ENCODE data around the gene ATP8B3. TPM values are rescaled to one million over a fixed set of nuclear protein-coding genes. Genes with fewer than 3 reads are reported as not detected.

Gene ATP8B3
- total and polyA plus RNA-seq, 11 donors = 0.19 to 3.5 (median 0.72) TPM

DNA sequence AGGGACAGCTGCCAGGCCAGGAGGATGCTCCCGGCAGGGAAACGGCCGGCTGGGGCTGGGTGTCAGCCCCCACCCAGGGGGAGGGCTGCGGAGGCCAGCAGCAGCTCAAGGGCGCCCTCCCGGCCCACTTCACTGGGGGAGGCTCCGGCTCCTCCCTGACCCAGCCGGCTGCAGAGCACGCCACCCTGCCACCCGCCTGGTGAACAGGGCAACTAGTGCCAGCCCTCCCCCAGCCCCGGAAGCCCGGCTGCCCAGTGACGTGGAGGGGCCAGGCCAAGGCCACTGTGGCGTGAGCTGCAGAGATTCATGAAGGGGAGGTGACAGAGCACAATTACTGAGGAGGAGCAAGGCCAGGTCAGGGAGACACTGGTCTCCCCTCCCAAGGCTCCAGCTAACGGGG lies 21.5 kb upstream of the ATP8B3 start:
- H3K9me3 ChIP-seq = no peaks in the 10 kb centered on the region
- H3K27me3 ChIP-seq = no peaks in the 10 kb centered on the region
- WGBS, 4 donors = 38 to 89% (median 73%) methylated on average over 5 to 15 of the region's 15 CpGs
- H3K4me3 ChIP-seq = no peak overlapping the region
- ATAC-seq = peak in 1 of 4 donors; percentile 8
- no peak for TF ChIP-seq POLR2A (IDR thresholded peaks at IDR 0.05)
- TF ChIP-seq, protein P1, sequence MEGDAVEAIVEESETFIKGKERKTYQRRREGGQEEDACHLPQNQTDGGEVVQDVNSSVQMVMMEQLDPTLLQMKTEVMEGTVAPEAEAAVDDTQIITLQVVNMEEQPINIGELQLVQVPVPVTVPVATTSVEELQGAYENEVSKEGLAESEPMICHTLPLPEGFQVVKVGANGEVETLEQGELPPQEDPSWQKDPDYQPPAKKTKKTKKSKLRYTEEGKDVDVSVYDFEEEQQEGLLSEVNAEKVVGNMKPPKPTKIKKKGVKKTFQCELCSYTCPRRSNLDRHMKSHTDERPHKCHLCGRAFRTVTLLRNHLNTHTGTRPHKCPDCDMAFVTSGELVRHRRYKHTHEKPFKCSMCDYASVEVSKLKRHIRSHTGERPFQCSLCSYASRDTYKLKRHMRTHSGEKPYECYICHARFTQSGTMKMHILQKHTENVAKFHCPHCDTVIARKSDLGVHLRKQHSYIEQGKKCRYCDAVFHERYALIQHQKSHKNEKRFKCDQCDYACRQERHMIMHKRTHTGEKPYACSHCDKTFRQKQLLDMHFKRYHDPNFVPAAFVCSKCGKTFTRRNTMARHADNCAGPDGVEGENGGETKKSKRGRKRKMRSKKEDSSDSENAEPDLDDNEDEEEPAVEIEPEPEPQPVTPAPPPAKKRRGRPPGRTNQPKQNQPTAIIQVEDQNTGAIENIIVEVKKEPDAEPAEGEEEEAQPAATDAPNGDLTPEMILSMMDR (IDR thresholded peaks at IDR 0.05) = no peak
- peaks cover 0 to 50% (median 17%) of the 10 kb centered on the region in 12 donors for H3K4me1 ChIP-seq
- H3K36me3 ChIP-seq = peaks cover 0 to 19% (median 7%) of the 10 kb centered on the region in 9 donors
- intact Hi-C loops (cut with DNase I) = no loop called here
- H3K27ac ChIP-seq = no peak overlapping the region
- DNase-seq = no peak

DNA sequence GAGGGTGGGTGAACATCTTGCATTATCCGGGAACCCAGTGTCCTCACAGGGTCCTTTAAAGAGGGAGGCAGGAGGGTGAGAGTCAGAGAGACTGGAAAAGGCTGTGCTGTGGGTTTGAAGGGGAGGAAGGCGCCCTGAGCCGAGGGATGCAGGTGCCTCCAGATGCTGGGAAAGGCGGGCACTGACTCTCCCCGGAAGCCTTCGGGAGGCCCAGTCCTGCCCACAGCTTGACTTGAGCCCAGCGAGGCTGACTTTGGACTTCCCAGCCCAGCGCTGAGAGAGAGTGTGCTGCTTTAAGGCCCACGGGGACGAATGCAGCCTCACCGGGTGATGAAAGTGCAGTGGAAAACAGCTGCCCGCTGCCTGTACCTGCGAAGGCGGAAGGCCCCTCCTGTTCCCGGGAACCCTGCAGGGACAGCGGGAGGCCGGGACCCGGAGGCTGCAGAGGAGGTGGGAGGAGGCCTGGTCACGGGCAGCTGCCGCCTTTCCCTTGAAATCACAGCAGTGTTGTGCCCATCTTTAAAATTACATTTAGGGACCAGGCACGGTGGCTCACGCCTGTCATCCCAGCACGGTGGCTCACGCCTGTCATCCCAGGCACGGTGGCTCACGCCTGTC lies 20.1 kb upstream of the ATP8B3 start:
- DNase-seq (no peak), ATAC-seq (no peak)
- WGBS, 4 donors = 85 to 91% (median 86%) methylated on average over 26 of the region's 26 CpGs
- no peaks in the 10 kb centered on the region for H3K27me3 ChIP-seq
- TF ChIP-seq POLR2A (IDR thresholded peaks at IDR 0.05) = no peak
- TF ChIP-seq, protein P1 (IDR thresholded peaks at IDR 0.05) = no peak
- peaks cover 0 to 41% (median 8%) of the 10 kb centered on the region in 12 donors for H3K4me1 ChIP-seq
- peaks cover 0 to 33% (median 16%) of the 10 kb centered on the region in 9 donors for H3K36me3 ChIP-seq
- H3K27ac ChIP-seq = no peak overlapping the region
- intact Hi-C loops (cut with DNase I) = no loop called here
- no peaks in the 10 kb centered on the region for H3K9me3 ChIP-seq
- H3K4me3 ChIP-seq = no peak overlapping the region

DNA sequence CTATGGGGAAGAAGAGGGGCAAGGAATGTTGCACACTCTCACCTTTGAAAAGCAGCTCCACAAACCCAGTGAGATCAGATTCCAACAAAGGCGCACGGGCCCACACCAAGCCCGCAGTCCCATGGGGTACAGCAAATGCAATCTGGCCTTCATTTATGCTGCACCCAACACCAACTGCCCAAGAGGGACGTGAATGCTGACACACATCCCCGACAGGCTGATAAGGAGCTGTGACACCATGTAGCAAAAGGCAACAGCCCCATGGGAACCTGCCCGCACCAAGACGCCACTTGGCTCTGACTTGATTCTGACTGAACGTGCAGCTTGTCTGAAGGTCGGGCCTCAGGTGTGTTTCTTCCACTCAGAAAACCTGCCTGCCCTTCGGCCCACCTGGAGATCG lies 18.9 kb upstream of the ATP8B3 start:
- intact Hi-C loops (cut with DNase I) = no loop called here
- H3K27ac ChIP-seq = no peak overlapping the region
- WGBS, 4 donors = 80 to 92% (median 84%) methylated on average over 8 to 11 of the region's 11 CpGs

GRCh38 chr19:1830568-1830967 lies 18.5 kb upstream of the ATP8B3 start:
- TF ChIP-seq, protein P1 (IDR thresholded peaks at IDR 0.05) = no peak
- no peak for TF ChIP-seq POLR2A (IDR thresholded peaks at IDR 0.05)
- H3K27ac ChIP-seq = no peak overlapping the region
- intact Hi-C loops (cut with DNase I) = no loop called here
- no peaks in the 10 kb centered on the region for H3K27me3 ChIP-seq
- H3K36me3 ChIP-seq = peaks cover 0 to 36% (median 22%) of the 10 kb centered on the region in 9 donors
- DNase-seq (no peak), ATAC-seq (no peak)
- 92 to 94% (median 94%) methylated on average over 15 of the region's 15 CpGs for WGBS, 4 donors
- H3K4me1 ChIP-seq = peaks cover 0 to 35% (median 8%) of the 10 kb centered on the region in 12 donors
- no peak overlapping the region for H3K4me3 ChIP-seq
- no peaks in the 10 kb centered on the region for H3K9me3 ChIP-seq

More for the DNA sequence above, 18.9 kb upstream of the ATP8B3 start:
- no peak for DNase-seq
- Histone ChIP-seq H3K36me3 (peaks cover 0 to 36% (median 22%) of the 10 kb centered on the region in 9 donors), H3K27me3 (no peaks in the 10 kb centered on the region), H3K9me3 (no peaks in the 10 kb centered on the region), H3K4me1 (peaks cover 0 to 36% (median 6%) of the 10 kb centered on the region in 12 donors), H3K4me3 (no peak overlapping the region)
- no peak for ATAC-seq
- TF ChIP-seq POLR2A (IDR thresholded peaks at IDR 0.05) = no peak
- TF ChIP-seq, protein P1 (IDR thresholded peaks at IDR 0.05) = no peak

All from heart left ventricle (tissue), 16 donors.